Measurements from ENCODE around the gene FADS1.

FADS1 gene

DNA sequence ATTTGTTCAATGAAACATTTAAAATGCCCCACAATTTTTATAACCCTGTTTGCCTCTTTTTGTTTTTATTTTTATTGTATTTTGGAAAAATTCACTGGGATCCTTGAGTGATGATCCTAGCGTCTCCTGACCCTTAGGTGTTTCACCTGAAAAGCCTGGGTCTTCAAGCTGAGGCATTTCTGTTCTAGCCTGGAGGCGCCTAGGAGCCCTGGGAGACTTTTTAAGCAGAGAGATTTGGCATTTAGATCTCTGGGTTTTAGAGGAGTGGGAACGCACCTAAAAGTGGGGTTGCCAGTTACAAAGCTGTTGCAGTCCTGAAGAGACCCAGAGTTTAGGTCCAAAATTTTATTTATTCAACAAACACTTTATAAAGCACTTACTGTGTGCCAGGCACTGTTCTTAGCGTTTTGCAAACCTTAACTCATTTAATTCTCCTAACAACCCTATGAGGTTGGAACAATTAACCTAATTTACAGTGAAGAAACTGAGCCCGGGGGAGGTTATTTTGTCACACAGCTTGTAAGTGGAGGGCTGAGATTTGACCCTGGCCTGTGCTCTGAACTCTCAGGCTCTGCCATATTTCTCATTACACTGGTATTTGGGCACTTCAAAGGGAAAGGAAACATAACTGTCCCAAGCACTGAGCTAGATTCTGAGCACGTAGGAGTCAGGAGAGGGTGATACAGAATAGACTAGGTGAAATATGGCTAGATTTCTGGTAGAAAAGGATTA is 834 bp upstream of the FADS1 start:
- no peak for DNase-seq

DNA sequence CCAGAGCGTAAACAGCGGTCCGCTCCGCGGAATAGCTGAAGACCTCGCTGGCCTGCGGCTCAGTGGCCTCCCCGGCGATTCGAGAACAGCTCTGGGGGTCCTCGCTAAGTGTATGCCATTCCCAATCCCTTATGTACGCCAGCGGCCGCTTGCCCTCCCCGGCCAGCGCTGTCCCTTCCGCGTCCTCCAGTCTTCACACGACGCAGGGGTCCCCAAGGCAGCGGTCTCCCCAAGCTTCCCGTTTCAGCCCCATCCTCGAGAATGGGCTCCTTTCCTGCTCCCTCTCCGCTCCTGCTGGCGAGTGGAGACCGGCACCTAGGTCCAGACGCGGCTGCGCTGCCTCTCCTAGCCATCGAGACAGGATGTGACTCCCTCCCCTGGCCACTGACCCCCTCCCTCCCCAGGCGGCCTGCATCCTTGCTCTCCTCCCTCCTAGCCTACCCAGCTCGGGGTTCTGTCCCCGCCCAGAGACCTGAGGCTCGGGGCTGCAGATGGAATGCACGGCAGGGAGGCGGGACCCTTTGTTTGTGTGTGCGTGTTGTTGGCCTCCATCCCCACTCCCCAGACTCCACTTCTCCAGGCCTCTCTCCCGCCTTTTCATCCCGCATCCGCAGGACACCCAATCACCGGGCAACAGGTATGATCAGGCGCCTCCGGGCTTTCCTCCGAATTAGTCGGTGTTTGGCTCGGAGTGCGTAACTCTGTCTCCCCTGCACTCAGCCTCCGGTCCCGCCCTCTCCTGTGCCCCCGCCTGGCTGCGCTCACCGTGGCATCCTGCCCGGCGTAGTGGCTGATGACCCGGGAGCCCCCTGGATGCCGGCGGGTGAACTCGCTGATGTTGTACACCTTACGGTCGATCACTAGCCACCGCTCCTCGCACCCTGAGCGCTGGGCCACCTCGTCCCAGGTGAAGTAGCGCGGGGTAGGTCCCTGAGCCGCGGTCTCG is 740 bp downstream of the FADS1 start:
- peak; percentile 49 to 53 for DNase-seq

DNA sequence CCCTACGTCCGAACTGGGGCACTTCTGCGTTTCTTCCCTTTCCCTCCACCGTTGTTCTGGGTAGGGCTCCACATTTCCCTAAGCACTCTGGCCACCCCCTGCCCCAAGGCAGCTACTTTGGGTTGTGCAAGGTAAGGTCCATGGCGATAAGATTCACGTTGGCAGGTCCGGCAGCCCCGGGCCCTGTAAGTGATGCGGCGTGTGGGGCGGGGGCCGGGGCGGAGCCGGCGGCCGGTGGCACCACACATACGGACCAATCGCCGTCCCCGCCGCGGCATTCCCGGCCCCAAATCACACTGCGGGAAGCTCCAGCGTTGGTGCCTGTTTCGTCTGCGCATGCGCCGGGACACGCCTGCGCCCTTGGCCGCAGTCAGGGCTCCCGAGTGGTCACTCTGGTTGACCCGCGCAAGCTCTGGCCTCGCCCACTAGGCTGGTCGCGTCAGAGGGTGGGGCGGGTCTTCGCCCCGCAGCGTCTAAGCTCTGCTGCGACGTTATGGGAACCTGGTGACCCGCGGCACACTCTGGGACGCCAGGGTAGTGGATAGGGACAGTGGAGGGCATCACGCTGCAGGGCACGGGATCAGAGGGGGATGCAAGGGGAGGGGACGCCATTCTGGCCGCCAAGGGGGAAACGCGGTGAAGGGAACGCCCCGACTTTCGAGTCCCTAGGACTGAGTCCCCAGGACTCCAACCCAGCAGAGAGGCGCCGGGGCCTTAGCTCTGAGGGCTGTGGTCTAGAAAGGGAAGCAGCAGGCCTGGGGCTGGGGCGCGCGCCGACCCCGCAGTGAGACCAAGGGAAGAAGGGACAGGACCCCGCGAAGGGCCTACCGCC is 1.6 kb downstream of the FADS1 start:
- peak; percentile 13 to 42 for DNase-seq

DNA sequence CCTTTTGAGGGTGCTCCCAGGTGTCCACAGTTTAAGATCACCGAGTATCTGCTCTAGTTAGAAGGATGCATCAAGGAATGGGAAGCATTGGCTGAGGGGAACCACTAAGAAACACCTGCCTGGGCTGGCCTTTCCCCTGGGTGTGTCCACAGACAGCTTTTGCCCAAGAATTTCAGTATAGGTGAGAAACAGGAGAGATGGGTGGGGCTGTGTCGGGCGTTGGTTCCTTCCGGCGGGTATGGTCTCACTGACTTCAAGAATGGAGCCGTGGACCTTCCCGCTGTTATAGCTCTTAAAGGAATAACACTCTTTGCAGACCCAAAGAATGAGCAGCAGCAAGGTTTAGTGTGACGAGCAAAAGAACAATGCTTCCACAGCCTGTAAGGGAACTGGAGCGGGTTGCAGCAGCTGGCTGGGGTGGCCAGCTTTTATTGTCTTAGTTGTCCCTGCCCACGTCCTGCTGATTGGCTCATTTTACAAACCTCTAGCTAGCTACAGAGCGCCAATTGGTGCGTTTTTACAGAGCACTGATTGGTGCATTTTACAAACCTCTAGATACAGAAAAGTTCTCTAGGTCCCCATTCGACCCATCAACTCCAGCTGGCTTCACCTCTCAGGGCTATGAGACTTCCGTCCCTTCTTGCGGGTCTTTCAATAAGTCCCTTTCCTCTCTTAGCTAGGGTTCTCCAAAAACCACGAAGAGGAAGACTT is 2.4 kb downstream of the FADS1 start:
- no peak for DNase-seq

DNA sequence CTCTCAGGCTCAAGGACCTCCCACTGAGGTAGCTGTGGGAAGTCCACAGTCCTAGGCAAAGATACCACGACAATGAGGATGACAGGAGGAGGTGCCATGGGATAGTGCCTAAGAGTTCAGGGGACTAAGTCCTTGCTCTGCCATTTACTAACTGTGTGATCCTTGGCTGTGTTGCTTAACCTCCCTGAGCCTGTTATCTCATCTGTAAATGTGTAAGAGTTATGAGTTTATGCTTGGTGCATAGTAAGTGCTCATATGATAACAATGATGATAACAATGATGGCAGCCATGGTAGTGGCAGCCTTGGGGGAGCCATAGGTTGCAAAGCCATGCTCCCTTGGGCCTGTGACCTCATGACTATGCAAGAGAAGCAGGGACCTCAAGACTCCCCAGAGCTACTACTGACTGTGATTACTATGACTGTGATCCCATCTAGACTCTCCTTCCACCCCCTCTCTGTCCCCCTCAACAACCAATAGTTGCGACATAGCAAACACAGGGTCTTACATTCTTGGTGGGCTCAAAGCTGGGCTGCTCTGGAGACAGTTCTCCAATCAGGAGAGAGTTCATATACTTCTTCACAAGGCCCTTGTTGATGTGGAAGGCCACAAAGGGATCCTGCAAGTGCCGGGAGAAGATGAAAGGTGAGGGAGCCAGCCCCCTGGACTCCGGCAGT is 3.9 kb downstream of the FADS1 start:
- DNase-seq = no peak

DNA sequence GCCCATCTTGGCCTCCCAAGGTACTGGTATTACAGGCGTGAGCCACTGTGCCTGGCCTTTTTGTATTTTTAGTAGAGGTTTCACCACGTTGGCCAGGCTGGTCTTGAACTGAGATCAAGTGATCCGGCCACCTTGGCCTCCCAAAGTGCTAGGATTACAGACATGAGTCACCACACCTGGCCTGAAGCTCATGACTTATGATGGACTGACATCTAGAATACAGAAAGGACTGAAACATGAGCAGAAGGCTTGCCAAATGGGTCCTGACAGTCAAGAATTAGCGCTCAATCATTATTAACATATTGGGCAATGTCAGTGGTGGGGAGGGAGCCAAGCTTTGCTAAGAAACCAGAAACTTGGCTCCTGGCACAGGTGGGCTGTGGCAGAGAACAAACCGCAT is 5.0 kb downstream of the FADS1 start:
- DNase-seq = no peak

DNA sequence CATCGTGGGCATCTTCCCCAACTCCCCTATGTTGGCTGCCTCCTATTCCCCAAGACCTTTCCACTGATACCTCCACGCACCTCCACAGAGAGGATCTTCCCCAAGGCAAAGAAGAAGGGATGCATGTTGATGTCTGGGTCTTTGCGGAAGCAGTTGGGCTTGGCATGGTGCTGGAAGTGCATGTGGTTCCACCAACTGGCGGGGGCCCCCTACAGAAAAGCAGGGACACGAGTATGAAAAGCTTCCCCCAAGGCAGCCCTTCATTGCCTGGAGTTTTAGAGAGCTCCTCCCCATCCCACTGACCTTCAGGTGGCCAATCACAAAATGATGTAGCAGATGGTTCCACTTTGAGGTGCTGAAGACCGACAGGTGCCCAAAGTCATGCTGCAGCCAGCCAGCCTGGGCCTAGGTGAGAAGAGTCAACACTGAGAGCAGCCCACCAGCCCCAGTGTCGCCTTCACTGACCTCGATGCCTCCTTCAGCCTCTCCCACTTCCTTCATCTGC is 6.1 kb downstream of the FADS1 start:
- no peak for DNase-seq

DNA sequence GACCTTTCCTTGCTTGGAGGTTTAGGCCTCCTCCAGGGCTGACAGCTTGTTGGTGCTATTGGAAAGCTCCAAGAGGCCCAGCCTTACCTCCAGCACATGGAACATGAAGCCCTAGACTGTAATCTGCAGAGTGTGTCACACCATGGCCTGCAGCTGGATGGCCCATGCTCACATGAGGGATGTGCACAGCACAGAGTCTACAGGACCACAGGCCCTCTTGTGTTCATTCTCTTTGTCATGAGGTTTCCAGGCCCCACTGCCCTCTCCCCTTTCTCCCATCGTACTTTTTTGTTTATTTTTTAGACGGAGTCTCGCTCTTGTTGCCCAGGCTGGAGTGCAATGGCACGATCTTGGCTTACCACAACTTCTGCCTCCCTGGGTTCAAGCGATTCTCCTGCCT is 10.0 kb downstream of the FADS1 start:
- no peak for DNase-seq

DNA sequence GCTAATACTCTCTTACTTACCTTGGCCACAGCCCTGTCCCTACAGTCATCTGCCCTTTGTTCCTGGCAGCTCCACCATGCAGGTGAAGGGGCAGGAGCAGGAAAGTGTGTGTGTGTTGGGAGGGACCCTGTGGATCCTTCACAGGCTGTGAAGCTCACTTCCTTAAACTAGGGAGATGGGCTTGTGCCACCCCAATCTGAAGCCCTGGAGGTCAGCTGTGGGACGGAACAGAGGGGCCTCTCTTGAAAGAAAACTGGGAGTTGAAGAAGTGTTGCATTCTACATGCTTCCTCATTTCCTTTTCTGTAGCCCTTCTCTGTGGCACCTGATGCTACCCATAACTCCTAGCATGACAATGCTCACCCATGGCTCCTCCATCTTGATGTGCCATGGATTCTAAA is 11.7 kb downstream of the FADS1 start:
- DNase-seq = no peak

DNA sequence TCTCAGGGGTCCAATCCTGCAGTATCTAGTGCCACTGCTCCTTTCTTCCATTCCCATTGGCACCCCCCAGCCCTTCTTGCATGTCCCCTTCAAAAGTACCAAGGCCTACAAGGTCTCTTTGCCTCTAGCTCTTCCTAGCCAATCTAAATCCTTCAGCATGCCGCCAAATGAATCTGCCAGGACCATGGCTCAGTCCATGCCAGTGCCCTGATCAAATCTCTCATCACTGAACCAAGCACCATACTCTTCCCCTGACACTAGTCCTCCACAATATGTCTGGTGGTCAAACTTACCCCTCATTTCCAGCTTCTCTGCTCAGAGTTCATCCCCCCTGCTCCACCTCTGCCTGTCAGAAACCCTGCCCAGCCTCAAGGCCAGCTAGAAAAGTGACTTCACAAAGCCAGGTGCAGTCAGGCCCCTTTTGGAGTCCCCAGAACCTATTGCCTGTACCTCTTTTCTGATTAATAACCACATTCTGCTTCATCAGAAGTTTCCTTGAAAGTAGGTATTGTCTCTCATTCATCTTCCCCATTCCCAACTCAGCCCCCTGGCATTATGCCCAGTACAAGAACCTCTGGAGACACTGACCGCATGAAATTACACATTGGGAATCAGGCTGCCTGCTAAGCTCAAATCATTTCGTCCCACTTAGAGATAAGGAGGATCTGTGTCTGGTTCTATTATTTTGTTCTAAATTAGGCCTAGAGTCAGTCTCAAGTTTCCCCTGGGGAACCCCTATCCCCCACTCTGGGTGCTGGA is 12.7 kb downstream of the FADS1 start:
- DNase-seq = no peak

DNA sequence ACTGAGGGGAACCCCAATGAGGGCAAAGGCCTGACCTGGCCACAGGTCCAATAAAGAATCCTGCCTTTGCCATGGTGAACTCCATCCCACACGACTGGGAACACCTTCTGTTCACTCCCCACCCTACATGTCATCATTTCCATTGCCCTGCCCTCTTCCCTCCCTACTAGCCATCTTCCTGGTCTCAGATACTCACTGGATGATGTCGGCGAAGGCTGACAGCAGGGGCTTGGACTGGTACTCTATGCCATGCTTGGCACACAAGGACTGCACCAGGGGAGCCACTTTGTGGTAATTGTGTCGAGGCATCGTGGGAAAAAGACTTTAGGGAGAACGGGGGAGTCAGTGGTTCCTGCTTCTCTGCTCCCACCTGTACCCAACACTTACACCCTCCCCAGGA is 14.2 kb downstream of the FADS1 start:
- DNase-seq = no peak

DNA sequence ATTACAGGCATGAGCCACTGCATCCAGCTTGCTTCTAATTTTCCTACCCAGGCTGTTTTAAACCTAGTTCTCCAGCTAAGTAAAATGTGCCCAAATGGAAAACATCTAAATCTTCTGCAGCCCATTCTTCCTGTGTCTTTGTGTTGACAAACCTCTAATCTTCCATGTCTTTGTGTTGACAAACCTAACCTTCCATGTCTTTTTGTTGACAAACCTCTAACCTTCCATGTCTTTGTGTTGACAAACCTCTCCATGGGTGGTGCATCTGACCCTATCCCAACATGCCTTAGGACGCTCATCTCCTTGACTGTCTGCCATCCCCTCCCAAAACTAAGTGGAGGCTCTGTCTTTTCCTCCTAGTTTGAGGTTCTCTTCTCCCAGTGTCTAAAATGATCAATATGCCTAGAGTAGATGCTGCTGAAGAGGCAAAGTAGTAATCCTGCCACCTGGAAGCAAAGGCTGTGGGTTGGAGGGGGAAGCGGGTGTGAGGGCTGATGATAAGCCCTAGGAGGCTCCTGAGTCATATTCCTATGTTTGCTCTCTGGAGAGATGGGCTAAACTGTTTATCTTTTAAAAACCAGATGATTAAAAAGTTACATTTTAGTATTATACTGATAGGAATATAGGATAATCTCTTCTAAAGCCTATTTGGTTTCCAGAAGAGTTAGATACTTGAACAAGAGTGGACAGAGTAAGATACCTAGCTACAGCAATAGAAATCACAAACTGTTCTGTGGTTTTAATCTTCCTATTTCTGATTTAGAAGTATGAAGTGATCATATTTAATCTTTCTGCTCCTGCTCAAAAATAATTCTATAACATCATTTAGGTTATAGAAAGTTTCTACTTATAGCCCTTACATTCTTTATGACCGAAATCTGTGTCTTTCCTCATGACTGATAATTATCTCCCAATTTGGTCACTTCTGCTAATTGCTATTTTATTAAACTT is 16.2 kb downstream of the FADS1 start:
- DNase-seq = no peak

DNA sequence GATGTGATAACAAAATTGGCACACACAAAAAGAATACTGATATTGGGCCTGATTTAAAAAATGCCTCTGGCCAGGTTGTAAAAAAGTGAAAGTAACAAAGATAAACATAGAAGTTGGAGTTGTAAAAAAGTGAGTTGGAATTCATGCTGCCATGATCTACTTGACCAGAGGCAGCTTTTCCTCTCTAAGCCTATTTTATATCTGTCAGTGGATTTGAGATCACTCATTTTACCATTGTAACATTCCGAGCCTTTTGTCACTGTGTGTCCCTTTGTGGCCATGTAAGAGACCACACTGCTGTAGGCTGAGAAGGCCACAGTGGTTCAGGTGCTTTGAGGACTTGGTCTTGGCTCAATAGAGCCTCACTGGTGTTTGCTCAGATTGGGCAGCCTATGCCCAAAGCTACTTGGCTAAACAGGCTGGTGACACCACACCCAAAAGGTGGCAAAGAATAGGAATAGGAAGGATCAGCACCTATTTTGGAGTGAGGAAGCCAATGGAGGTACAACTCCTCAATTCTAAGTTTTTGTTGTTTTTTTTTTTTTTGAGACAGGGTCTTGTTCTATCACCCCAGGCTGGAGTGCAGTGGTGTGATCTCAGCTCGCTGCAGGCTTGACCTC is 17.0 kb downstream of the FADS1 start:
- no peak for DNase-seq

DNA sequence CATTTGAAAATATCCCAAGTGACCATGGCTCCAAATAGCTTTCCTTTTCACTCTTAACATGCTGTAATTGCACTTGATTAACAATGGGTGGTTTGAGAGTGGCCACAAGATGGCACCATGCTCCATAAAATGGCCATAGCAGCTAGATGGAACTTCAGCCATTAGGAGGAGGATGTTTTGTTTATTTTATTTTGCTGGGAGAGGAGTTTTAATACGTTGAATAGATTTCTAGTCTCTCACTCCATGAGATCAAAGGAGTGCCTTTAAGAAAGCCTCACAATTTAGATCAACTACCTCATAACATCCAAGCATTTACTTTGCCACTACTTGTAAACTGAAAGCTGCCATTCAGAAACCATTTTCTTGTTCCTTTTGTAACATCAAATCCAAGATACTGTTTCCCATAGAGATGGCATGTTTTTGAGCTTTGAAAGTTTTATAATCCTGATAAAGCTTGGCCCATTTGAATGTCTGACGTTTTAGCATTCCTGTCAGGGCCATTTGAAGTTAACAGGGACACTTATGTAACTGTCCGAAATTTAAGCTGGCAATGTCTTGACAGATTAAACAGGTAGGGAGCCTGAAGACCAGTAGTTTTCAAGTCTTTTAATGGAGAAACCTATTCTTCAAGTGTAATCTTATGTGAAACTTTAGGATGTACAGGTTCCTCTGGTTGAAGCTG is 19.4 kb downstream of the FADS1 start:
- DNase-seq = peak; percentile 52 to 64

DNA sequence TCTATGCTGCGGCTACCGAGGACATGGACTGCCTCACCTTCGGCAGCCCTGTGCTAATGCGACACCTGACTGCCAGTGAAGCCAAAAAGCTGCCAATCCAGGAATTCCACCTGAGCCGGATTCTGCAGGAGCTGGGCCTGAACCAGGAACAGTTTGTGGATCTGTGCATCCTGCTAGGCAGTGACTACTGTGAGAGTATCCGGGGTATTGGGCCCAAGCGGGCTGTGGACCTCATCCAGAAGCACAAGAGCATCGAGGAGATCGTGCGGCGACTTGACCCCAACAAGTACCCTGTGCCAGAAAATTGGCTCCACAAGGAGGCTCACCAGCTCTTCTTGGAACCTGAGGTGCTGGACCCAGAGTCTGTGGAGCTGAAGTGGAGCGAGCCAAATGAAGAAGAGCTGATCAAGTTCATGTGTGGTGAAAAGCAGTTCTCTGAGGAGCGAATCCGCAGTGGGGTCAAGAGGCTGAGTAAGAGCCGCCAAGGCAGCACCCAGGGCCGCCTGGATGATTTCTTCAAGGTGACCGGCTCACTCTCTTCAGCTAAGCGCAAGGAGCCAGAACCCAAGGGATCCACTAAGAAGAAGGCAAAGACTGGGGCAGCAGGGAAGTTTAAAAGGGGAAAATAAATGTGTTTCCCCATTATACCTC is 20.8 kb downstream of the FADS1 start:
- no peak for DNase-seq

DNA sequence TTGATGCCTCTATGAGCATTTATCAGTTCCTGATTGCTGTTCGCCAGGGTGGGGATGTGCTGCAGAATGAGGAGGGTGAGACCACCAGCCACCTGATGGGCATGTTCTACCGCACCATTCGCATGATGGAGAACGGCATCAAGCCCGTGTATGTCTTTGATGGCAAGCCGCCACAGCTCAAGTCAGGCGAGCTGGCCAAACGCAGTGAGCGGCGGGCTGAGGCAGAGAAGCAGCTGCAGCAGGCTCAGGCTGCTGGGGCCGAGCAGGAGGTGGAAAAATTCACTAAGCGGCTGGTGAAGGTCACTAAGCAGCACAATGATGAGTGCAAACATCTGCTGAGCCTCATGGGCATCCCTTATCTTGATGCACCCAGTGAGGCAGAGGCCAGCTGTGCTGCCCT is 21.3 kb downstream of the FADS1 start:
- DNase-seq = no peak

DNA sequence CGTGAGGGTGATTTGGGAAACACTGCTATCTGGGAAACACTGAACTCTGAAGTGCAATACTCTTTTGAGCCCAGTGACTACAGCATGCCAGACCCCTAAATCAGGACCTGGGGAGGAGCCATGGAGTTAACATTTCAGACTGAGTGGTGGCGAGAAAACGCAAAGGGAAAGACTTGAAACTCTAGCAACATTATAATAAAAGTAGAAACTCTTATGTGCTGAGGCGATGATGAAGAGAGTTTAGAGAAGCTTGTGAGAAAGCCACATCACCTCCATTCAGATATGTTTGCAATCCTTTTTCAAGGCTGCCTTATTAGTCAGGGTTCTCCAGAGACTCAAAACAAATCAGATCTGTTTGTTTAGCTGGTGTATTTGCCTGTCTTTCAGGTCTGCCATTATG is 22.2 kb downstream of the FADS1 start:
- no peak for DNase-seq

DNA sequence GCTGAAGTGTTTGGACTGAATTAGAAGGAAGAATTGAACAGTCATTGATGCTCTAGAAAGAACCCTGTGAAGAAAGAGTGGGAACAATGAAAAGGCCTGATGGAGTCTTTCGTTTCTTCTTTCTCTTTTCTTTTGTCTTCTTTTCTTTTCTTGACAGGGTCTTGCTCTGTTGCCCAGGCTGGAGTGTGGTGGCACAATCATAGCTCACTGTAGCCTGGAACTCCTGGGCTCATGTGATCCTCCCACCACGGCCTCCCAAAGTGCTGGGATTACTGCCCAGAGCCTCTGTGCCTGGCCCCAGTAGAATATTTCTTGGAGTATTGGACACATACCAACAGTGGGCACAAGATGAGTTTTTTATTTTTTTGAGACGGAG is 23.0 kb downstream of the FADS1 start:
- DNase-seq = no peak

All from stimulated activated CD4-positive, alpha-beta T cell treated with anti-CD3 and anti-CD28 coated beads, Interleukin-4, amount 100 ng/mL, for 4 hours (primary cell).